NCI-H1105 (cell line): ENCODE results near the gene OR10V1.

ENCODE experiments used
- DNase-seq: peaks from one replicate; lab custom pipeline; 2025; lab: John Stamatoyannopoulos, UW

OR10V1 gene

GRCh38 chr11:59713745-59714144 is at the start of gene OR10V1:
OR10V1 (minus strand) TSS chr11:59713845; CDS start chr11:59713845, 0 bp downstream.
- DNase-seq = no peak

GRCh38 chr11:59761993-59762392 is 48.3 kb upstream of the OR10V1 start:
- no peak for DNase-seq

- DNase-seq = no peak
These were observed 47.1 kb upstream of the OR10V1 start for GRCh38 chr11:59760771-59761170.

GRCh38 chr11:59759900-59760299 is 46.3 kb upstream of the OR10V1 start:
- DNase-seq = no peak

- DNase-seq = no peak
These were observed 44.9 kb upstream of the OR10V1 start for GRCh38 chr11:59758401-59759037.

- no peak for DNase-seq
These were observed 43.2 kb upstream of the OR10V1 start for GRCh38 chr11:59756845-59757244.

GRCh38 chr11:59756558-59756840 is 42.9 kb upstream of the OR10V1 start:
- DNase-seq = no peak

GRCh38 chr11:59755701-59756557 is 42.3 kb upstream of the OR10V1 start:
- DNase-seq = peak; percentile 29

- DNase-seq = peak; percentile 60
These were observed 41.4 kb upstream of the OR10V1 start, which contains the start of gene STX3 for GRCh38 chr11:59754859-59755700. STX3 (plus strand) TSS chr11:59755376; CDS start chr11:59755606, 230 bp downstream.

- DNase-seq = peak; percentile 15
These were observed 40.8 kb upstream of the OR10V1 start for GRCh38 chr11:59754494-59754858.

GRCh38 chr11:59753650-59754493 is 40.2 kb upstream of the OR10V1 start:
- peak; percentile 77 for DNase-seq

GRCh38 chr11:59746111-59746510 is 32.5 kb upstream of the OR10V1 start:
- DNase-seq = no peak

- no peak for DNase-seq
These were observed 17.4 kb upstream of the OR10V1 start for GRCh38 chr11:59730896-59731565.

- no peak for DNase-seq
These were observed 16.2 kb upstream of the OR10V1 start for GRCh38 chr11:59729834-59730233.

GRCh38 chr11:59728913-59729312 is 15.3 kb upstream of the OR10V1 start:
- no peak for DNase-seq

GRCh38 chr11:59728154-59728553 is 14.5 kb upstream of the OR10V1 start:
- no peak for DNase-seq

GRCh38 chr11:59727426-59727825 is 13.8 kb upstream of the OR10V1 start:
- no peak for DNase-seq

GRCh38 chr11:59724066-59724465 is 10.4 kb upstream of the OR10V1 start:
- DNase-seq = no peak

GRCh38 chr11:59719556-59719955 is 5.9 kb upstream of the OR10V1 start:
- DNase-seq = no peak

- DNase-seq = no peak
These were observed 2.4 kb upstream of the OR10V1 start for GRCh38 chr11:59716051-59716450.
